Gastrocnemius medialis (tissue), 4 donors: ENCODE results near the gene GARNL3. TPM values are rescaled to one million over a fixed set of nuclear protein-coding genes. Genes with fewer than 3 reads are reported as not detected.
A peak's percentile ranks its signal among the peaks of the same experiment; 100 is the strongest.

ENCODE experiments used
- ATAC-seq, 2 donors: fragments of 150-250 bp; one replicate each; pipeline ENCODE4 v1.9.1; 2016
- DNase-seq, 2 donors: peaks; one replicate each; pipeline ENCODE4 v3.0.0-alpha.2; 2019
- H3K27ac ChIP-seq, 4 donors: fragments of 200-600 bp; sonication (generic); 1 replicate in 1 of 4; 2 replicates in 3 of 4; pipeline ENCODE4 v1.5.1; 2016 to 2018; ENCODE audit warnings: mild to moderate bottlenecking in 2 of 4, moderate library complexity in 1 of 4
- H3K27me3 ChIP-seq, 3 donors: fragments of 200-600 bp; sonication (generic) in 2 of 3; 1 replicate in 1 of 3; 2 replicates in 2 of 3; pipeline versions ENCODE4 v1.5.1 to v1.6.0; 2016 to 2019; ENCODE audit warnings: mild to moderate bottlenecking in 1 of 3, moderate library complexity in 1 of 3
- H3K36me3 ChIP-seq, 2 donors: fragments of 200-600 bp; sonication (generic) in 1 of 2; one replicate each; pipeline ENCODE4 v1.5.1; 2017 to 2018
- H3K4me1 ChIP-seq, 2 donors: fragments of 200-600 bp; sonication (generic) in 1 of 2; one replicate each; pipeline ENCODE4 v1.5.1; 2016 to 2017; ENCODE audit warnings: mild to moderate bottlenecking in 2 of 2
- H3K4me3 ChIP-seq, 4 donors: fragments of 200-600 bp; sonication (generic) in 3 of 4; 1 replicate in 1 of 4; 2 replicates in 3 of 4; pipeline ENCODE4 v1.5.1; 2016 to 2019; ENCODE audit warnings: mild to moderate bottlenecking in 2 of 4
- H3K9me3 ChIP-seq, 3 donors: fragments of 200-600 bp; sonication (generic) in 2 of 3; 1 replicate in 1 of 3; 2 replicates in 2 of 3; pipeline ENCODE4 v1.5.1; 2016 to 2019
- POLR2A ChIP-seq, 2 donors: fragments of 450-650 bp; IDR thresholded peaks; one replicate each; pipeline ENCODE4 v1.6.1; 2017; ENCODE audit warnings: antibody characterized with exemption in 2 of 2, mild to moderate bottlenecking in 2 of 2, moderate library complexity in 2 of 2
- in situ Hi-C, 4 donors: fragments of 200-750 bp; cut with MboI; loops; one replicate each; pipeline versions ENCODE4 v1.15.0 to v1.8.0; 2017; ENCODE audit warnings: low sequenced_read_pairs in 4 of 4
- intact Hi-C: fragments of 100-400 bp; cut with DNase I; formaldehyde crosslinking; loops from one replicate; pipeline ENCODE4 v1.15.1; 2023; ENCODE audit warnings: low total_unique reads
- total RNA-seq, 4 donors: library from RNA; depleted of rRNA; stranded (reverse); fragments of >200 nt; gene quantifications; one replicate each; pipeline versions ENCODE4 v1.1.0 to v1.2.3, GENCODE V29; 2016
- TF ChIP-seq, protein P1 (sequence below), 5 experiments: fragments of 450-650 bp in 3 of 5; fragments of 200-600 bp in 2 of 5; sonication (generic) in 2 of 5; IDR thresholded peaks in 4 of 5; conservative IDR thresholded peaks in 1 of 5; 1 replicate in 4 of 5; 2 replicates in 1 of 5; pipeline ENCODE4 v1.5.1; 2016 to 2019; ENCODE audit warnings: antibody characterized with exemption in 5 of 5, mild to moderate bottlenecking in 3 of 5, moderate library complexity in 3 of 5

Gene GARNL3
- total RNA-seq, 4 donors from 2014 or later, result 2.5 to 5.7 (median 3.0) TPM

DNA sequence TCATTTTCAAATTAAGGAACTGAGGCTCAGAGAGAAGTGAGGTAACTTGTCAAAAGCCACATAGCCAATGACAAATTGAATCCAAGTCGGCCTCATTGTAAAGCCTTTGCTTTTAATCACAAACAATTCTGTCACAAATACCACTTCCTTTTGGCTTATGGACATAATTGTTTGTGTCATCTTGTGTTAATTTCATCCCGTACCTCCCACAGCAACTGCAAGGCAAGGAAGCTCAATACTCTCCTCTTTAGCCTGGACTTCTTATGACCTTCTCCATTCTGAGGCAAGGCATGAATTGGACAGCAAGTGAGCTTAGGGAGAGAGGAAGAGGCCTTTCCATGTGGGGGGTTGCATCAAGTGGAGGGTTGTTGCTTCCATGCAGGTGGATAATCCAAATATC, 70.2 kb downstream of the GARNL3 start:
- Histone ChIP-seq H3K4me3 (no peak overlapping the region), H3K4me1 (peaks cover 60 to 65% of the 10 kb centered on the region in 2 donors), H3K27me3 (no peaks in the 10 kb centered on the region), H3K27ac (peak overlapping the region; percentile 77 to 92 (median 84)), H3K36me3 (no peaks in the 10 kb centered on the region), H3K9me3 (no peaks in the 10 kb centered on the region)
- no peak for ATAC-seq
- intact Hi-C loops, result loop anchor here (2.0 kb wide), 1 partner anchor 16 kb away; no protein-coding TSS in a partner anchor
- in situ Hi-C loops, result no loop called here
- TF ChIP-seq, protein P1, sequence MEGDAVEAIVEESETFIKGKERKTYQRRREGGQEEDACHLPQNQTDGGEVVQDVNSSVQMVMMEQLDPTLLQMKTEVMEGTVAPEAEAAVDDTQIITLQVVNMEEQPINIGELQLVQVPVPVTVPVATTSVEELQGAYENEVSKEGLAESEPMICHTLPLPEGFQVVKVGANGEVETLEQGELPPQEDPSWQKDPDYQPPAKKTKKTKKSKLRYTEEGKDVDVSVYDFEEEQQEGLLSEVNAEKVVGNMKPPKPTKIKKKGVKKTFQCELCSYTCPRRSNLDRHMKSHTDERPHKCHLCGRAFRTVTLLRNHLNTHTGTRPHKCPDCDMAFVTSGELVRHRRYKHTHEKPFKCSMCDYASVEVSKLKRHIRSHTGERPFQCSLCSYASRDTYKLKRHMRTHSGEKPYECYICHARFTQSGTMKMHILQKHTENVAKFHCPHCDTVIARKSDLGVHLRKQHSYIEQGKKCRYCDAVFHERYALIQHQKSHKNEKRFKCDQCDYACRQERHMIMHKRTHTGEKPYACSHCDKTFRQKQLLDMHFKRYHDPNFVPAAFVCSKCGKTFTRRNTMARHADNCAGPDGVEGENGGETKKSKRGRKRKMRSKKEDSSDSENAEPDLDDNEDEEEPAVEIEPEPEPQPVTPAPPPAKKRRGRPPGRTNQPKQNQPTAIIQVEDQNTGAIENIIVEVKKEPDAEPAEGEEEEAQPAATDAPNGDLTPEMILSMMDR (IDR thresholded peaks at IDR 0.05 in 4 of 5, conservative IDR thresholded peaks at IDR 0.05 in 1 of 5), result no peak
- TF ChIP-seq POLR2A (IDR thresholded peaks at IDR 0.05), result no peak
- no peak for DNase-seq

GRCh38 chr9:127336086-127336485, 71.5 kb downstream of the GARNL3 start:
- intact Hi-C loops (no loop called here), in situ Hi-C loops (no loop called here)
- no peak for DNase-seq
- H3K9me3 ChIP-seq, result no peaks in the 10 kb centered on the region
- no peak for ATAC-seq
- H3K4me3 ChIP-seq, result no peak overlapping the region
- peaks cover 67 to 75% of the 10 kb centered on the region in 2 donors for H3K4me1 ChIP-seq
- no peaks in the 10 kb centered on the region for H3K27me3 ChIP-seq
- no peaks in the 10 kb centered on the region for H3K36me3 ChIP-seq
- TF ChIP-seq, protein P1 (IDR thresholded peaks at IDR 0.05 in 4 of 5, conservative IDR thresholded peaks at IDR 0.05 in 1 of 5), result no peak
- TF ChIP-seq POLR2A (IDR thresholded peaks at IDR 0.05), result no peak
- peak overlapping the region; percentile 77 to 92 (median 84) for H3K27ac ChIP-seq

- H3K4me3 ChIP-seq, result peak overlapping the region in 1 of 4 donors; percentile 21
- TF ChIP-seq, protein P1 (IDR thresholded peaks at IDR 0.05 in 4 of 5, conservative IDR thresholded peaks at IDR 0.05 in 1 of 5), result no peak
- no peak for TF ChIP-seq POLR2A (IDR thresholded peaks at IDR 0.05)
- H3K27ac ChIP-seq, result peak overlapping the region; percentile 77 to 92 (median 84)
- H3K9me3 ChIP-seq, result no peaks in the 10 kb centered on the region
- H3K4me1 ChIP-seq, result peaks cover 73 to 76% of the 10 kb centered on the region in 2 donors
- no peaks in the 10 kb centered on the region for H3K36me3 ChIP-seq
- DNase-seq (peak; percentile 81 to 91), ATAC-seq (peak; percentile 86 to 87)
- in situ Hi-C loops, result no loop called here
- intact Hi-C loops, result no loop called here
- no peaks in the 10 kb centered on the region for H3K27me3 ChIP-seq
Measured at GRCh38 chr9:127336506-127337352, 72.2 kb downstream of the GARNL3 start.

- H3K36me3 ChIP-seq, result no peaks in the 10 kb centered on the region
- peaks cover 48 to 52% of the 10 kb centered on the region in 2 donors for H3K4me1 ChIP-seq
- in situ Hi-C loops (no loop called here), intact Hi-C loops (loop anchor here (5.0 kb wide), 1 partner anchor 118 kb away; no protein-coding TSS in a partner anchor)
- peak overlapping the region; percentile 42 to 63 (median 47) for H3K27ac ChIP-seq
- ATAC-seq (peak; percentile 40 to 47), DNase-seq (peak; percentile 37 to 71)
- H3K4me3 ChIP-seq, result no peak overlapping the region
- no peak for TF ChIP-seq POLR2A (IDR thresholded peaks at IDR 0.05)
- TF ChIP-seq, protein P1 (IDR thresholded peaks at IDR 0.05 in 4 of 5, conservative IDR thresholded peaks at IDR 0.05 in 1 of 5), result no peak
- no peaks in the 10 kb centered on the region for H3K27me3 ChIP-seq
- H3K9me3 ChIP-seq, result no peaks in the 10 kb centered on the region
Measured at GRCh38 chr9:127340721-127341120, 76.1 kb downstream of the GARNL3 start.
